ENCODE results near the gene SYNGR2.
A peak's percentile ranks its signal among the peaks of the same experiment; 100 is the strongest.

SYNGR2 gene

DNA sequence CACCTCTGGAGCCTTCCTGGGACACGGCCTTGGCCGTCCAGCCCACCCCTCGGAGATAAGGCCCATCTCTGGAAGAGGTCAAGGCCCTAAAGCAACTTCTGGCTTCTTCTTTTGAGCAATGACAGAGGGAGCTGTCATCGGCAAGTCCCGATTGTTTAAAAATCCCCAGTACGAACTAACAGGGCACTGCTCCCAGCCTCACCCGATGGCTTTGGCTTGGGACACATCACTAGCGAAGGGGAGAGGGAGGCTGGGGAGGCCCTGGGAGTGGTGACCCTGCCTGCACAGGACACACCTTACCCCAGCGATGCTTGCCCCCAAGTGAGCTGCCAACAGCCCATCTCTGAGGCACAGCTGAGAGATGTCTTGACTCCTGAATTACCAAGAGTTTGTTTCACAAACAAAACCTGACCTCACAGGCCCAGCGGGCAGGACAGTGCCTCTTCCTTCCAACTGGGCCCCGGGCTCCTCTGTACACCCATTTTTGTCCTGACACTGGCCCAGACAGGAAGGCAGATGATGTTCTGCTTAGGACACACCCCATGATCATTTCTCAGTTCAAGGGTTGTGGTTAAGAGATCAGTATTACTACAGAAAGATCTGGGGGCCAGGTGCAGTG lies 4.8 kb downstream of the SYNGR2 start:
- DNase-seq = peak; percentile 44 to 52

GRCh38 chr17:78174346-78174869 lies 6.0 kb downstream of the SYNGR2 start:
- peak in 1 of 2 donors; percentile 55 for DNase-seq

DNA sequence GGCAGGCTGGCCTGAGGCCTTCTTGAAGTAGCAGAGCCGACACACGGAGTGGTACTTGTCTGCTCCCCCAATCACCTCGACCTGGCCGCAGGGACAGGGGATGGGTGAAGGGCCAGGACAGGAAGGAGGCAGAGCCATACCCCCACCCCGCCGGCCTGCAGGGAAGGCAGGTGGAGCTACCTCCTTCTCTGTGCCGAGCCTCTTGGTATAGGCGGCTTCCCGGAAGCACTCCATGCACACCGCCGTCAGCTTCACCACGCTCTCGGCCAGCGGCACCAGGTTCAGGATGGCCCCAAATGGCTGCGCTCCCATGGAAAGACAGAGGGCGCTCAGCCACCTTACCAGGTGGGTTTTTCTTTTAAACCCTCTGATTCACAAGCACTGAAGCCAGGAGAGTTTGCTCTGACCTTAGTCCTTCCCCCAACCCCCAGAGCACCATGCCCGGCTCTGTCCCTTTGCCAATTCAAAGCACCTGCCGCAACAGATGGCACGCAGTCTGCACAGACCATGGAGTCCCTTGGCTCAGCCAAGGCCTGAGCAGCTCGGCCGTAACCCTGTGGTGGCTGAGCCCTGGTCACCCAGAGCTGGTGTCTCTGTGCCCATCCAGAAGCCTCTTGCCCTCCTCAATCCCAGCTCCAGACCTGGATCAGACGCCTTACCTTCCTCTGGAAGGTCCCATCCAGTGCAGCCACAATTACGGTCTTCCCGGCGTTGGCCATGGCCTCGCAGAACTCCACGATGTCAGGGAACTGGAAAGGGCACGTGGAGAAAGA lies 6.7 kb downstream of the SYNGR2 start:
- DNase-seq = no peak

GRCh38 chr17:78175643-78175981 lies 7.2 kb downstream of the SYNGR2 start:
- no peak for DNase-seq

GRCh38 chr17:78176548-78177025 lies 8.2 kb downstream of the SYNGR2 start:
- DNase-seq = peak; percentile 80 to 81

DNA sequence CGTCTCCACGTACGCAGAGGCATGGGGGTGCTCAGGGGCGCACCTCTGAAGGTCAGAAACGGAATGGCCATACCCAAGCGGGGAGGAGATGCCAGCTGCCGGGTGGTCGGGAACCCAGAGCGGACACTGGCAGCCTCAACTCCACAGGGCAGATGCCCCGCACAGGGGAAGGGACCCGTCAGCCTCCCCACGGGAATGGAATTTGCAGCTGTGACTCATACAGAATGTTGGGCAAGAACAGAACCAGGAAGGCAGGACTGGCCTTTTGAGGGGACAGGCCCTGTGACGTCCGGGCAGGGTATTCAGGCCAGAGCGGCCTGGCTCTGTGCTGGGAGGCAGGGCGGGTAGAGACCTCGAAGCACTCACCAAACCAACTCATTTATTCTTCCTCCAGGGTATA lies 11.0 kb downstream of the SYNGR2 start:
- DNase-seq = no peak

DNA sequence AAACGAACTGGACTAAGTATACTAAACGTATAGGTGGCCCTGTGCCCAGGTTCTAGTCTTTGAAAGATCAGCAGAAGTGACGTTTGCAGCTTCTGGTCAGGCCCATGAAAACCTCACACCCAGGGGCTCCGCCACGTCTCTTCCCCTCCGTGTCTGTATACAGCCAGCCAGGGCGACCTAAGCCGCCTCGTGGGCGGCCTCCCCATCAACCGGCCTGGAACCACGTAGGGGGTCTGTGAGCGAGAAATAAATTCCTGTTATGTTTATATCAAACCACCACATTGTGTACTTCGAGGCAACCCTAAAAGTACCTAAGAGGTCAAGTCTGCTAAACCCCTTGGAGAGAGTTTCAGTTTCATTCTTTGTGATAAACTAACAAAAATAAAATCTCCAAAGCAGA lies 11.7 kb downstream of the SYNGR2 start:
- DNase-seq = no peak

GRCh38 chr17:78180508-78180907 lies 12.1 kb downstream of the SYNGR2 start:
- DNase-seq = no peak

GRCh38 chr17:78182504-78182903 lies 14.1 kb downstream of the SYNGR2 start:
- no peak for DNase-seq

GRCh38 chr17:78183916-78184315 lies 15.5 kb downstream of the SYNGR2 start:
- no peak for DNase-seq

DNA sequence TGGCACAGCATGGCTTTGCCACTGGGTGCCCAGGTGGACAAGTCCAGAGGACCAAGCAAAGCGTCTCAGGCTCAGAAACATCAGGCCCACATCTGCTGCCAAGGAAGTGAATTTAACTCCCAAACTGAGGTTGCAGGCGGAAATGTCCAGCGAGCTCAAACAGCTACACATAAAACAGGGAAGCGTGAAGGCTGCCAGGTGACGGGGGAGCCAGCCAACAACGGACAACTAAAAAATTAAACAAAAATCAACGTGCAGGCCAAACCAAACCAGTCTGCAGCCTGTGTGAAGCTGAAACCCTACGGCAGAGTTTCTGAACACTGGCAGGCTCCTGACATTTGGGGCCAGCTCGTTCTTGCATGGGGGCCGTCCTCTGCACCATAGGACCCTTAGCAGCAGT lies 16.0 kb downstream of the SYNGR2 start:
- DNase-seq = no peak

- DNase-seq = no peak
These were observed 16.5 kb downstream of the SYNGR2 start for GRCh38 chr17:78184868-78185267.

DNA sequence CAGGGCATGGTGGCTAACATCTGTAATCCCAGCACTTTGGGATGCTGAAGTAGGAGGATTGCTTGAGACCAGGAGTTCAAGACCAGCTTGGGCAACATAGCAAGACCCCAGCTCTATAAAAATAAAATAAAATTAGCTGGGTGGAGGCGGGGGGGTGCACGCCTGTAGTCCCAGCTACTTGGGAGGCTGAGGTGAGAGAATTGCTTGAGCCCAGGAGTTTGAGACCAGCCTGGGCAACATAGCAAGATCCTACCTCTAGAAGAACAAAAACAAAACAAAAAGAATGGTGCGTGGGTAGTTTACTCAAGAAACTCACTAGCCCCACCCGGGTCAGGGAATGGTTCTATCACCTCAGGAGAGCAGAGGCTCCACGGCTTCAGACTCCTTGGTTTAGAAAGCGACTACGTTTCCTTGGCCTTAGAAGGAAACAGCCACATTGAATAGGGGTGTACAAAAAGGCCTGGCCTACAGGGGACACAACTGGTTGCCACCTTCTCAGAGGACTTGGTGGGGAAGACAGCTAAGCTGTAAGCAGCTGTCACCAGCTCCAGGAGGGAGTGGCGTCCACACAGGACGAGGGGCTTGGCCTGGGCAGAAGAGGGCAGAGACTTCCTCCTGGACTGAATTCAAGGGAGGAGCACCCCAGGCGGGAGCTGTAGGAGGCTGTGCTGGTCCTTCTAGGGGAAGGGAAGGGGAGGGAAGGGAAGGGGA lies 17.8 kb downstream of the SYNGR2 start:
- no peak for DNase-seq

DNA sequence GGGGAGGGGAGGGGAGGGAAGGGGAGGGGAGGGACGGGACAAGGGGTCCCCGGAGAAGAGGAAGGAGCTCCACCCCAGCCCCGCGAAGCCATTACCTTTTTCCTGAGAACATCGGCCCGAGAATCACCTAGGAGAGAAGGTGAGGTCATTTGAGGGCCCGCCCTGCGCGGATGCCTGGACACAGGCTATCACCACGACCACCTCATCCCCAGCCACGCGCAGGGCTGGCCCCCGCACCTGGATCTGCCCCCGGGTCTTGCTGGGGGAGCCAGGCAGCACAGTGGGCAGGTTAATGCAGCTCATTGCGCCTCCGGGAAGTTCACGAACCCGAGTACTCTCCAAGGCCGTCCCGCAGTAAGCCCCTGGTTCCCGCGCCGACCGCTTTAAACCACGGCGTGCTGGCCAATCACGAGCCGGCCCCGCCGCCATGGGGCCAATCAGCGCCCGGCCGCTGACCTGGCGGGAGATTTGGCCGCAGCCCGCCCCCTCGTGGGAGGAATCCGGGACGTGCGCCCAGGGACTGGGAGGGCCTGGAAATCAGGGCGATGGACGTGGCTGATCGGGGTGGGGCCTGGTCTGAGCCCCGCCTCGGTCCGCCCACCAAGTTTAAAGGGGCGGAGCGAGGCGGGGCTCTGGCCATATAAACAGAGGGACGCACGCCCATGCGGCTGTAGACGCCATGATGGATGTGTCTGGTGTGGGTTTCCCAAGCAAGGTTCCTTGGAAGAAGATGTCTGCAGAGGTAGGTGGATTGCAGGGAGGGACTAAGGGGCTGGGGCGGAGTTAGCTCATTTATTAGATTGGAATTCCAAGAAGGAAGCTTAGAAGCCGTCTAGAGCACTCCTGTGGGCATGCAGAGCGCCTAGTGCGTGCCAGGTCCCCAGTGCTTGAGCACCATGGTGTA lies 18.6 kb downstream of the SYNGR2 start, which contains the start of the genes AFMID and TK1:
AFMID (plus strand) TSS at position 671 of the 904 bp plus-strand sequence; CDS start at position 680, 9 bp downstream.
TK1 (minus strand) TSS at position 361 of the 904 bp plus-strand sequence; CDS start at position 303, 58 bp downstream.
- peak; percentile 88 to 90 for DNase-seq

GRCh38 chr17:78196716-78197115 lies 28.3 kb downstream of the SYNGR2 start:
- DNase-seq = no peak

DNA sequence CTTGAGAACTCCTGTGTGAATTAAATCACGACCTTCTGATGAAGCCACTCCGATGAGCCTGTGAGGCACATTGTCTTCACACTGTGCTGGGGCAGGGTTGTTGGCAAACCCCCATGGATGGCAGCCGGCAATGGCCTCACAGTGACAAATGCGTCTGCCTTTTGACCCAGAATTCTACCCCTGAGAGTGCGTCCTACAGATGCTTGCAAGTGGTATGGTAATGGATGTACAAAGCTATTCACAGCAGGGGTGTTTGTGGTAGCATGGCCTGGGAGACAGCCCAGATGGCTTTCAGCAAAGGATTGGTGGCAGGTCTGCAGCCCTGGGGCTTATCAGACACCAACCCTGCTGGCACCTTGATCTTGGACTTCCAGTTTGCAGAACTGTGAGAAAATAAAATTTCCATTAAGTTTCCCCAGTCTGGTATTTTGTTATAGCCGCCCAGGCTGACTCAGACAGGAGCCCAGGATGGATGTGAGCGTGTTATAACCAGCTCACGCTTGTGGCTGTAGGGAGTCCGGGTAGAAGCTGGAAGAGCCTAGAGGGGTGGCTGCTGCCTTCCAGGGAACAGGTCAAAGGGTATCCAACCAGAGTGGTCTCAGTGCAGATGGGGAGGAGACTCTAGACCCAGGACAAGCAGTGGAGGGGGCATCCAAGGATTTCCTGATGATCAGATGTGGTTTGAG lies 28.9 kb downstream of the SYNGR2 start:
- DNase-seq = no peak

DNA sequence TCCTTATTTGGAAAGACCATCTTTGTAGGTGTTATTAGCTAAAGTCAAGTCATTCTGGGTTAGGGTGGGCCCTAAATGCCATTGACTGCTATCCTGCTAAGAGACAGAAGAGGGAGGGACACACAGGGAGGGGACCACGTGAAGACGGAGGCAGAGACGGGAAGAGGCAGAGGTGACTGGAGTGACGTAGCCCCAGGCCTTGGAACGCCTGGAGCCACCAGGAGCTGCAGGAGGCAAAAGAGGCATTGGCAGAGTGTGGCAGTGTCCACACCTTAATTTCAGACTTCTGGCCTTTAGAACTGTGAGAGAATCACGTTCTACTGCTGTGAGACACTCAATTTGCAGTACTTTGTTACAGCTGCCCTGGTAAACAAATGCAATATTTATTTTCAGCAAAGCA lies 32.1 kb downstream of the SYNGR2 start:
- no peak for DNase-seq

DNA sequence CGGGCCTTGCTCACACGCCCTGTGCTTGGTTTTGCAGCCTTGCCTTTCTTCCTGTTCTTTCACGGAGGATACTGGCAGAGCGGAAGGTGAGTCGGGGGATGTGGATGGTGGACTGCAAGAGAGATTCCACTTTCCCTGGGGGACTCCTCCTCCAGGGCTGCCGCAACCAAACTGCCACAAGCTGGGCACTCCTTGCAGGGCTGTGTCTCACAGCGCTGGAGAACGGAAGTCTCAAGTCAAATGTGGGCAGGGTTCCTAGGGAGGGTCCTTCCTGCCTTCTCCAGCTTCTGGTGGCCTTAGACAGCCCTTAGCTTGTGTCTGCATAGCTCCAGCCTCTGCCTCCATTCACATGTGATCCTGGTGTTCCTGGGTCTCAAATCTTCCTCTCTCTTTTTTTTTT lies 34.3 kb downstream of the SYNGR2 start:
- DNase-seq = no peak

- DNase-seq = no peak
These were observed 36.2 kb downstream of the SYNGR2 start for GRCh38 chr17:78204387-78205123.

GRCh38 chr17:78205124-78205775 lies 36.9 kb downstream of the SYNGR2 start:
- DNase-seq = no peak

Data from CD4-positive, alpha-beta T cell treated with Interleukin-1 beta for 1 hour (primary cell).